Subcutaneous abdominal adipose tissue (tissue), 5 donors: ENCODE results near the gene ADSL.
"Not testable (repeated sequence)": the region's sequence is repeated elsewhere in the genome, so short reads cannot be mapped to it uniquely, and the experiment has no call there.

Experiments
- H3K27ac ChIP-seq: one replicate; pipeline ENCODE4 v1.7.0; 2013; ENCODE audit warnings: low read depth, mild to moderate bottlenecking, inconsistent platforms, low read length, moderate library complexity
- H3K27me3 ChIP-seq, 5 donors: one replicate each; pipeline ENCODE4 v1.7.0; 2013; ENCODE audit warnings: low read length in 5 of 5, inconsistent platforms in 1 of 5; ENCODE audit not compliant: control insufficient read depth in 5 of 5, insufficient read depth in 4 of 5
- H3K36me3 ChIP-seq, 5 donors: one replicate each; pipeline ENCODE4 v1.7.0; 2013; ENCODE audit warnings: low read length in 5 of 5; ENCODE audit not compliant: control insufficient read depth in 5 of 5, insufficient read depth in 5 of 5
- H3K4me1 ChIP-seq, 5 donors: one replicate each; pipeline ENCODE4 v1.7.0; 2013; ENCODE audit warnings: low read length in 5 of 5, mild to moderate bottlenecking in 3 of 5, moderate library complexity in 1 of 5; ENCODE audit not compliant: control insufficient read depth in 5 of 5, insufficient read depth in 5 of 5
- H3K4me3 ChIP-seq, 5 donors: one replicate each; pipeline ENCODE4 v1.7.0; 2013; ENCODE audit warnings: low read length in 5 of 5, low read depth in 1 of 5
- H3K9ac ChIP-seq, 5 donors: one replicate each; pipeline ENCODE4 v1.7.0; 2013; ENCODE audit warnings: low read length in 5 of 5, mild to moderate bottlenecking in 4 of 5, moderate library complexity in 3 of 5
- H3K9me3 ChIP-seq, 5 donors: one replicate each; pipeline ENCODE4 v1.7.0; 2013; ENCODE audit warnings: low read length in 5 of 5; ENCODE audit not compliant: control insufficient read depth in 5 of 5
- donor health status: healthy.
- donor health status: healthy.
- donor health status: healthy.
- donor health status: healthy.
- donor health status: healthy.

The ADSL gene

DNA sequence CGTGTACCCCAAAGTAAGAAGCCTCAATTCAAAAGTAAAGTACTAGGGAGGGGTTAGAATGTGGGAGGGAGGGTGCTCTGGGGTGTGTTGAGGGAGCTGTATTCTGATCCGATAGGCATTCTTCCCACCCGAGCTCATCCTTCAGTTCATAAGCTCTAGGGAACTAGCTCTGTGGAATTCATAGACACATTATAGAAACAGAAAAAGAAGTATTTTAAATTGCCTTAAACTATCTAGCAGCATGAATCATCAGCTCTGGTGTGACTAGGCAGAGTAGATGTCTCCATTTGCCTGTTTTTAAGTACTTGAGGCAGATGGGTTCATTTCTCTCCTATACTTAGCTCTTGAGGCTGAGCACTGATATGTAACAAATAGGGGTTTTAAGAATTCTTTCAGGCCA is 16.8 kb downstream of the ADSL start:
- Histone ChIP-seq H3K4me1 (peaks cover 0 to 4% (median 0%) of the 10 kb centered on the region in 5 donors), H3K36me3 (peaks cover 35 to 99% (median 86%) of the 10 kb centered on the region in 5 donors), H3K4me3 (no peak overlapping the region), H3K27ac (no peak overlapping the region), H3K9ac (no peak overlapping the region), H3K9me3 (no peaks in the 10 kb centered on the region), H3K27me3 (no peaks in the 10 kb centered on the region)

DNA sequence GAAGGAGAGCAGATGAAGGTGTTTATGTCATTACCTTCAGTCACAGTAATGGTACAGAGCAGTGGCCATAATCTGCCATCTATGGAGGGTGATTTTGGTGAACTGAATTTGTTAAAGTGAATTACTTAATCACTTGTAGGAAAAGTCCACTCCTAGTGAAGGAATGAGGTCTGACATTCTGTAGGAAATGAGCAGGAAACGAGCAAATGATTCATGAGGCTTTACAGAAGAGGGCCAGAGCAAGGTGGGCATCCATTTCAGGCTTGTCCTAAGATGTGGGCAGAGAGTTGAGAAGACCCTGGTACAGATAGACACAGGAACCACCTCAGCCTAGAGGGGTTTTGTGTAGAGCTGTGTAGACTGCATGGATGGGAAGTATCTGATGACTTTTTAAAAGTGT is 18.1 kb downstream of the ADSL start:
- H3K27ac ChIP-seq: no peak overlapping the region
- H3K4me1 ChIP-seq: peaks cover 0 to 6% (median 0%) of the 10 kb centered on the region in 5 donors
- no peak overlapping the region for H3K9ac ChIP-seq
- no peak overlapping the region for H3K4me3 ChIP-seq
- no peaks in the 10 kb centered on the region for H3K9me3 ChIP-seq
- H3K27me3 ChIP-seq: no peaks in the 10 kb centered on the region
- peaks cover 32 to 88% (median 74%) of the 10 kb centered on the region in 5 donors for H3K36me3 ChIP-seq

DNA sequence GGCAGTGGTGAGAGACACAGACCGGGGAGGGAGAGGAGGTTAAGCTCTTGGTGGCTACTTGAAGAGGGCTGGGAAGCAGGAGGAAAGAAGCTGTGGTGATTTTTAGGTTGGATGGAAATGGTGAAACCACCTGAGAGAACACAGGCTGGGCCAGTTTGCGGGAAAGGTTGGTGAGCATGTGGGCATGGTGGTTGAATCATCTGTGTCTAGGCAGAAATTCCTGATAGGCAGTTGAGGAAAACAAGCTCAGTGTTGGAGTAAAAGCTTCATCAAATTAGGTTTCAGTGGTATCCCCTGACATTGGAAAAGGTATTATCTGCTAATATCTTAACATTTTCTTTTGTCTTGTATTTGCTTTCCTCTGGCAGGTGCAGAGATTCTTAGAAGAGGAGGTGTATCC is 19.8 kb downstream of the ADSL start:
- H3K9me3 ChIP-seq: no peaks in the 10 kb centered on the region
- no peak overlapping the region for H3K9ac ChIP-seq
- H3K27ac ChIP-seq: no peak overlapping the region
- peaks cover 0 to 8% (median 6%) of the 10 kb centered on the region in 5 donors for H3K4me1 ChIP-seq
- no peak overlapping the region for H3K4me3 ChIP-seq
- H3K36me3 ChIP-seq: peaks cover 32 to 71% (median 57%) of the 10 kb centered on the region in 5 donors
- H3K27me3 ChIP-seq: no peaks in the 10 kb centered on the region

DNA sequence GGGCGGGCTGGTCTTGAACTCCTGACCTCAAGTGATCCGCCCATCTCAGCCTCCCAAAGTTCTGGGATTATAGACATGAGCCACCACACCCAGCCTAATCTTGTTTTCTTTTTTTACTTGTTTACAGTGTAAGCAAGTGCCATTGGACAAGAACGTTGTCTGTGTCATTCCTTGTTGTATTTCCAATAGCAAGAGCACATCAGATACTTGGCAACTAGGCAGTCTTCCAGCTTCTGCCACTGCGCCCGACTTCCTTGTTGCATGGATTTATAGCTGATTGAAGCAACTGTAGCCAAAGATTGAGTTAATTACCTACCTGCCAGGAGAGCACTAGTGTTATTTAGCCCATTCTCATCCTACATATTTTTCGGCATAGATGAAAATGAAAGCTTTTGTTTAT is 21.0 kb downstream of the ADSL start:
- Histone ChIP-seq H3K9me3 (no peaks in the 10 kb centered on the region), H3K27ac (no peak overlapping the region), H3K4me1 (peaks cover 0 to 13% (median 11%) of the 10 kb centered on the region in 5 donors), H3K4me3 (no peak overlapping the region), H3K36me3 (peaks cover 24 to 58% (median 45%) of the 10 kb centered on the region in 5 donors), H3K9ac (no peak overlapping the region), H3K27me3 (no peaks in the 10 kb centered on the region)

DNA sequence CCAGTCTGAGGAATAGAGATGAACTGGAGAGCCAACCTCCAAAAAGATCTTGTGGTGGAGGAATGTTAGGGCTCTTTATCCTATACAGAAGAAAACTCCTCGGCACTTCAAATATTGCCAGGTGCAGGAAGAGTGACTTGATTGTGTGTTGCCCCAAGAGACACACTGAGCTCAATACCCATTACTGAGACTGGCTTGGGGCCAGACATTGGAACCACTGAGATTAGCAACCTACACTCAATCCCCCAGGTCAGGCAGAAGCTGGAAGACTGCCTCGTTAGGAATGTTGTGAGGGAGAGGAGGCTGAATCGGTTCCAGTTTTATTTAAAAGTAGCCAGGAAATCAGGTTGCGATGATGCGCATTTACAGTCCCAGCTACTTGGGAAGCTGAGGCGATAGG is 21.7 kb downstream of the ADSL start:
- H3K9me3 ChIP-seq: no peaks in the 10 kb centered on the region
- H3K9ac ChIP-seq: no peak overlapping the region
- H3K4me3 ChIP-seq: no peak overlapping the region
- H3K27me3 ChIP-seq: no peaks in the 10 kb centered on the region
- H3K36me3 ChIP-seq: peaks cover 21 to 52% (median 38%) of the 10 kb centered on the region in 5 donors
- H3K27ac ChIP-seq: no peak overlapping the region
- peaks cover 0 to 16% (median 11%) of the 10 kb centered on the region in 5 donors for H3K4me1 ChIP-seq

DNA sequence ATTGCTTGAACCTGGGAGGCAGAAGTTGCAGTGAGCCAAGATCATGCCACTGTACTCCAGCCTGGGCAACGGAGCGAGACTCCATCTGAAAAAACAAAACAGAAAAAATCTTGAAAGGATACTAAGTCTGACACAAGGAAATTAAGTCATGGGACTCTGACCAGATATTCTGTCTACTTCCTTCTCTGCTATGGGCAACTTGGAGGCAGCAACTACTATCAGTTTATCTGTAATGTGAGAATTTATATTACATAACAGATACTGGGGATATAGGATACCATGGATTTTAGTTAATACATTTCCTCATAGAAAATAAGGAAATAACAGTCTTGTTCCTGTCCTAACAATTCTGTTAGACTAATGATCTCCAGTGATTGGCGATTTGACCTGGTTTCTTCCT is 22.5 kb downstream of the ADSL start:
- no peak overlapping the region for H3K4me3 ChIP-seq
- peaks cover 0 to 16% (median 11%) of the 10 kb centered on the region in 5 donors for H3K4me1 ChIP-seq
- H3K27ac ChIP-seq: no peak overlapping the region
- H3K27me3 ChIP-seq: no peaks in the 10 kb centered on the region
- H3K36me3 ChIP-seq: peaks cover 25 to 44% (median 35%) of the 10 kb centered on the region in 5 donors
- no peak overlapping the region for H3K9ac ChIP-seq
- no peaks in the 10 kb centered on the region for H3K9me3 ChIP-seq

DNA sequence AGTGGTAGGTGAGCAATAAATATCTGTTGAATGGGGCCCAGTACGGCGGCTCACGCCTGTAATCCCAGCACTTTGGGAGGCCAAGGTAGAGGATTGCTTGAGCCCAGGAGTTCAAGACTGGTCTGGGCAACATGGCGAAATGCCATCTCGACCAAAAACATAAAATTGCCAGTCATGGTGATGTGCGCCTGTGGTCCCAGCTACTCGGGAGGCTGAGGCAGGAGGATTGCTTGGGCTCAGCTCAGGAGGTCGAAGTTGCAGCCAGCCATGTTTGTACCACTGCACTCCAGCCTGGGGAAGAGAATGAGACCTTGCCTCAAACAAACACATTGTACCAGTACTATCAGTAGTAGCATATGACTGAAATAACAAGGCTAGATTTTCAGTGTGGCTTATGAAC is 28.3 kb downstream of the ADSL start:
- no peaks in the 10 kb centered on the region for H3K9me3 ChIP-seq
- peaks cover 0 to 15% (median 9%) of the 10 kb centered on the region in 5 donors for H3K4me1 ChIP-seq
- H3K36me3 ChIP-seq: peaks cover 0 to 6% (median 0%) of the 10 kb centered on the region in 5 donors
- no peaks in the 10 kb centered on the region for H3K27me3 ChIP-seq
- H3K9ac ChIP-seq: no peak overlapping the region
- H3K4me3 ChIP-seq: no peak overlapping the region
- H3K27ac ChIP-seq: no peak overlapping the region

DNA sequence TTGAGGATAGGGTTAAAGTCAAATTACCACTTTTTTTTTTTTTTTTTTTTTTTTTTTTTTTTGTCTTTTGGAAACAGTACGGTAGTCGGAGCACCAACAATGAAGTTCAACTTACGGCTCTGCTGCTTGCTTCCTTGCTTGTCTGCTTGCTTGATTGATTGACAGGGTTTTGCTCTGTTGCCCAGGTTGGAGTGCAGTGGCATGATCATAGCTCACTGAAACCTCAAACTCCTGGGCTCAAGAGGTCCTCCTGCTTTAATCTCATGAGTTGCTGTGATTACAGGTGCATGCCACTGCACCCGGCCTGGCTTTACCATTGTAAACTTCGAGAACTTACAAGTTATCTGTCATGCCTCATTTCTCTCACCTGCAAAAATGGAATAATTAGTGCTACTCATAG is 29.8 kb downstream of the ADSL start:
- H3K4me1 ChIP-seq: peaks cover 0 to 8% (median 4%) of the 10 kb centered on the region in 5 donors
- H3K36me3 ChIP-seq: peaks cover 0 to 6% (median 0%) of the 10 kb centered on the region in 5 donors
- H3K9ac ChIP-seq: no peak overlapping the region
- no peak overlapping the region for H3K27ac ChIP-seq
- H3K27me3 ChIP-seq: no peaks in the 10 kb centered on the region
- H3K4me3 ChIP-seq: no peak overlapping the region
- H3K9me3 ChIP-seq: no peaks in the 10 kb centered on the region

DNA sequence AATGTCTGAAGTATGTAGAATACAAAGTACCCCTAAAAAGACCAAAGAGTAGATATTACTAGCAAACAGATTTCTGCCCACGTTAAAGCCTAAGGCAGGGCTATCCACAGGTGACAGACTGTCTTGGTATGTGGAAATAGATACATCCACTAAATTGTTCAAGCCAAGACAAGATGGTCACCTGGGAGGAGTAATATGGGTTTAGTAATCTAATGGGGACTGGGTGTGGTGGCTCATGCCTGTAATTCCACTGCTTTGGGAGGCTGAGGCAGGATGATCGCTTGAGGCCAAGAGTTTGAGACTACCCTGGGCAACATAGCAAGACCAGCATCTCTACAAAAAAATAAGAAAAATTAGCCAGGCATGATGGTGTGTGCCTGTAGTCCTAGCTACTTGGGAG is 31.6 kb downstream of the ADSL start:
- no peaks in the 10 kb centered on the region for H3K9me3 ChIP-seq
- H3K4me3 ChIP-seq: no peak overlapping the region
- peaks cover 0 to 5% (median 0%) of the 10 kb centered on the region in 5 donors for H3K36me3 ChIP-seq
- H3K27me3 ChIP-seq: no peaks in the 10 kb centered on the region
- peaks cover 0 to 2% (median 0%) of the 10 kb centered on the region in 5 donors for H3K4me1 ChIP-seq
- H3K9ac ChIP-seq: no peak overlapping the region
- H3K27ac ChIP-seq: no peak overlapping the region

DNA sequence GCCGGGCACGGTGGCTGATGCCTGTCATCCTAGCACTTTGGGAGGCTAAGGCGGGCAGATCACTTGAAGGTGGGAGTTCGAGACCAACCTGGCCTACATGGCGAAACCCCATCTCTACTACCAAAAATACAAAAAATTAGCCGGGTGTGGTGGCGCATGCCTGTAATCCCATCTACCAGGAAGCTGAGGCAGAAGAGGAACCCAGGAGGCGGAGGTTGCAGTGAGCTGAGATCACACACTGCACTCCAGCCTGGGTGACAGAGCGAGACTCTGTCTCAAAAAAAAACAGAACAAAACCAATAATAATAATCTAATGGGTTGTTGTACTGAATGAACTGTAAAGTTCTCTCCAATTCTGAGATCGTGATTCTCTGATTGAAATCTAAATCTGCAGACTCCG is 32.1 kb downstream of the ADSL start:
- not testable (repeated sequence) for H3K36me3 ChIP-seq, H3K4me3 ChIP-seq, H3K4me1 ChIP-seq, H3K27me3 ChIP-seq, H3K9me3 ChIP-seq, H3K27ac ChIP-seq, H3K9ac ChIP-seq

DNA sequence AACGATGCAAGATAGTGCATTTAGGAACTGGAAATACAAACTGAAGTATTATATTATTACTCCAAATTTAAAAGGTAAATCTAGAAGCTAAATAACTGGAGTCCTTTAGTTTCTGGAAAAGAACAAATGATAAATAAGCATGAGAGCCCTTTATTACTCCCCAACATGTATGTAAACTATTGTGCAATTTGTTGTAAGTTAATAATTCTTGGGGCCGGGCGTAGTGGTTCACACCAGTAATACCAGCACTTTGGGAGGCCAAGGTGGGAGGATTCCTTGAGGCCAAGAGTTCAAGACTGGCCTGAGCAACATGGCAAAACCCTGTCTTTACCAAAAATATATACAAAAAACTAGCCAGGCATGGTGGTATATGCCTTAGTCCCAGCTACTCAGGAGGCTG is 35.2 kb downstream of the ADSL start:
- Histone ChIP-seq H3K27me3 (no peaks in the 10 kb centered on the region), H3K4me3 (no peak overlapping the region), H3K27ac (no peak overlapping the region), H3K4me1 (peaks cover 0 to 11% (median 5%) of the 10 kb centered on the region in 5 donors), H3K9ac (no peak overlapping the region), H3K36me3 (no peaks in the 10 kb centered on the region), H3K9me3 (no peaks in the 10 kb centered on the region)
